CD1c-positive myeloid dendritic cell (primary cell): ENCODE results near the gene OR52B6.
"Not testable (repeated sequence)": the region's sequence is repeated elsewhere in the genome, so short reads cannot be mapped to it uniquely, and the experiment has no call there.

Source experiments
- DNase-seq: peaks from one replicate; pipeline ENCODE4 v3.0.0-alpha.2; 2016; ENCODE audit errors: extremely low spot score

The OR52B6 gene

DNA sequence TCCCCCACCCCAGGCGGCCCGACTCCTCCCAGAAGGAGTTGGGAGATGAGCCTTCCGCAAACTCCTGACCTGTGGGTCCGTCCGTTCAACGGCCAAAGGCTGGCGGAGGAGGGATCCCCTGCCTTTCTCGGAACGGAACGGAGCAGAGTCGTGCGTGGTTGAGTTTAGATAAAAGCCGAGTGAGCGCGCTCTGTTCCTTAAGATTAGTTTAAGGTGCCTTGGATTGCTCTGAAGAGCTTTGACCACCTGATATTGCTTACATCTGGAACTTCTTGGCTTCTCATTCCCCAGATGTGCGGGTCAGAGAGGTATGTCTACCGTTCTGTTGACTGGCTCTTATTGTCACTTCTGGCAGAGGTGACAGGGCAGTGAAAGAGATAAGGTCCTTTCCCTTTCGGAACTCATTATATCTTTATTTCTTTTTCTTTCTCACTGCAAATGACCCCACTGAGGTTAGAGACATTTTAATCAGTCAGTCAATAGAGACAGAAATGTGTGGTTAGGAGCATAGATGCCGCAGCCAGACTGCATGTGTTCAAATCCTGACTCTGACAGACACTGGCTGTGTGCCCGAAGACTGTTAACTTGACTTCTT is 16.0 kb downstream of the OR52B6 start, which contains the start of gene TRIM6:
Gene TRIM6 (plus strand): TSS at position 31 of the 595 bp plus-strand sequence. CDS start 261 bp downstream, at position 292.
- DNase-seq, result peak; percentile 53

DNA sequence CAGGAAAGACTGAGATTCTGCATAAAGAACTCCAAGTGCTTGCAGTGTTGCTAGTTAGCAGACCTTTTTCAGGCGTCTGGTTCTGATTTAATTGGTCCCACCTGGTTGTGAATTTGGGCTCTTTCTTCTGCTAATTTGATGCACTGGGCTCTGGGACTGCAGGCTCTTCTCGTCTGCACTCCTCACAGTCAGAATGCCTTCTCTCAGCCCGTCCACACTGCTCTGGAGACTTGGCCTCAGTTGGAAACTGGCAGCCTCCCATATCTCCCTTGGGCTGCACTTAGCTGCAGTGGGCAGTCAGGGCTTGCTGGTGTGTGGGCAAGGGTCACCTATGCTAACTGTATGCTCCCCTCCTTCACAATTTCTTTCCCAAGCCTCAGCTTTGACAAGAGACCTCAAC is 17.3 kb downstream of the OR52B6 start:
- no peak for DNase-seq

DNA sequence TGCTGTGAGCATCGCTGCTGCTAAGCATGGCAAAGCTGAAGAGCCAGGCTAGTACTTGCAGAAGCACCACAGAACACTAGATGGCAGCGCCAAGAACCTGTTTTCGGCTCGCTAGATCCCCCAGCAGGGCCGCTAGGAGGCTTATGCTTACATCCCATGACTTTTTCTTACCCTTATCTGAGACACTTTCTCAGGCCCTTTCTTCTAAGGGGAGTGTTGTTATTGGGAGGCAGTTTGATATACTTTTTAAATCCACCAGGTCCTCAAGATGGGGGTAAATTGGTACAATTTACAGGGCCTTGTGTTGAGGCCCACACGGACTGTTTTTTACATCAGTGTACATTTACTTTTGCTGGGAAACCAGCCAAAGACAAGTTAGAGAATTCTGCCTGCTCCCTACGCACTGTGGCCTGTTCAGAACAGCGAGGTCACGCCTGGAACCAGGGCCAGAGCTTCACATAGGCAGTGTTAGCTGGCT is 19.7 kb downstream of the OR52B6 start:
- DNase-seq, result peak; percentile 64

DNA sequence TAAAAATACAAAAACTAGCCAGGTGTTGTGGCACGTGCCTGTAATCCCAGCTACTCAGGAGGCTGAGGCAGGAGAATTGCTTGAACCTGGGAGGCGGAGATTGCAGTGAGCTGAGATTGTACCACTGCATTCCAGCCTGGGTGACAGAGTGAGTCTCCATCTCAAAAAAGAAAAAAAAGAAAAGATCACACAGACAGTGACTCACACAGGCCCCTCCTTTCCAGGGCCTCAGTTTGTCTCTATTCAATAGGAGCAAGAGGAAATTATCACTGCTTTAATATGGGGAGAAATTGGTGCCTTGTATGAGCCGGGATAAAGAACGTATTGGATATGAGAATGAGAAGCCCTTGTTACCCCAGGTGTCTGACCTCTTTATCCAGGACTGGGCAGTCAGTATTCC is 22.1 kb downstream of the OR52B6 start:
- not testable (repeated sequence) for DNase-seq

DNA sequence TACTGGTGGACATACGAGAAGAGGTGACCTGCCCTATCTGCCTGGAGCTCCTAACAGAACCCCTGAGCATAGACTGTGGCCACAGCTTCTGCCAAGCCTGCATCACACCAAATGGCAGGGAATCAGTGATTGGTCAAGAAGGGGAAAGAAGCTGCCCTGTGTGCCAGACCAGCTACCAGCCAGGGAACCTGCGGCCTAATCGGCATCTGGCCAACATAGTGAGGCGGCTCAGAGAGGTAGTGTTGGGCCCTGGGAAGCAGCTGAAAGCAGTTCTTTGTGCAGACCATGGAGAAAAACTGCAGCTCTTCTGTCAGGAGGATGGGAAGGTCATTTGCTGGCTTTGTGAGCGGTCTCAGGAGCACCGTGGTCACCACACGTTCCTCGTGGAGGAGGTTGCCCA is 22.6 kb downstream of the OR52B6 start:
- DNase-seq, result no peak

DNA sequence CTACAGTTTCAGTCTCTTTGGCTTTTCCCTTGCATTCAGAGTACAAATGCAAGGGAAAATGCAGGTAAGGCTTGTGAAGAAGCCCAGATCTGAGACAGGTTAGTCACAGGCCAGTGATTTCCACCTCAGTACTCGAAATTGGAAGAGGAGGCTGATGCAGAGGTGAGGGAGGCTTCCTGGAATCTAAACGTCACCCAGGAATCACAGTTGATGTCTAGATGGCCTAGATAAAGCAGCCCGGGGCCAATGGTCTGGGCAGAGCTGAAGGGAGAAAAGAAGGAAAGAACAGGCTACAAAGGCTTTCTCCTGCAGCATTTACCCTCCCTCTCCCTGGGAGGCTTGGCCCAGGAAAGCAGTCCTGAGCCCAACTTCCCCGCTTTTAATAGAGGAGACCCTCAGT is 24.2 kb downstream of the OR52B6 start:
- DNase-seq, result no peak

DNA sequence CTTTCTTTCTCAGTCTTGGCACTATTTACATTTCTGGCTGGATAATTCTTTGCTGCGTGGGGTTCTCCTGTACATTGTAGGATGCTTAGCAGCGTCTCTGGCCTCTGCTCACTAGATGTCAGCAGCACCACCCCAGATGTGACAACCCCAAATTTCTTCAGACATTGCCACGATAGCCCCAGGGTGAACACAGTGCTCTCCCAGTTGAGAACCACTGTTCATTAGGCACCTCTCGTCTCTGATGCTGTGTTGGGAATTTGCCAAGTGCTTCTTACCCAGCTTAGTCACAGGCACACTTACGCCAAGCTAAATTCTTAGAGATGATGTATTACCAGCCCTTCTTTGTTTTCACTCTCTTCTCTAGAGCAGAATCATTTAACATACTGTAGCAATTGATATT is 25.2 kb downstream of the OR52B6 start:
- DNase-seq, result no peak

DNA sequence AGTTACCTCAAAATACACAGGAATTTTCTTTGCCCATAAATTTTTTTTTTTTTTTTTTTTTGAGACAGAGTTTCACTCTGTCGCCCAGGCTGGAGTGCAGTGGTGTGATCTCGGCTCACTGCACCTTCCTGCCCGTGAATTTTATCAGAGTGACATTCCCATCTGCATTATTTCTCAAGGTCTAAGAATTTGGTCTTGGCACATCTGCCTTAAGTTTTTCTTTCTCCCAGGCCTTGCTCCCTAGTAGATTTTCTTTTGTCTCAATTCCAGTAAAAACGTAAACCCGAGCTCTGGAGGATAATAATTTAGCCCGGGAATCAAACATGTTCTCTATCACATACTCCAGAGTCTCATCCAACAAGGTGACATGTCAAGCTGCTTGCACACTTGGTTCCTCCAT is 28.1 kb downstream of the OR52B6 start:
- no peak for DNase-seq

DNA sequence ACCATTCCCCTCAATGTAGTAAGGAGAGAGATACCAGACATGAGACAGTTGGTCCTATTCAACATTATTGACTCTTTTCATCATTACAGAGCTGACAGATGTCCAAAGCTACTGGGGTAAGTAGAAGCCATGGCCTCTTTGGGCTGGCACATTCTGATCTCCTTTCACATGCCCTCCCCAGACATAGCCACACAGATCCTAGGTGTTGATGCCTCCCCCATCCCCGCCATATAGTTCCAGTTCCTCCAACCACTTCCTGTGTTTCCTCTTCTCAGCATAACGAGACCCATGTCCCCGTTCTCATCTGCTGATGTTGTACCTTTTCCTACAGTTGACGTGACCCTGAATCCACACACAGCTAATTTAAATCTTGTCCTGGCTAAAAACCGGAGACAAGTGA is 29.8 kb downstream of the OR52B6 start:
- DNase-seq, result no peak

DNA sequence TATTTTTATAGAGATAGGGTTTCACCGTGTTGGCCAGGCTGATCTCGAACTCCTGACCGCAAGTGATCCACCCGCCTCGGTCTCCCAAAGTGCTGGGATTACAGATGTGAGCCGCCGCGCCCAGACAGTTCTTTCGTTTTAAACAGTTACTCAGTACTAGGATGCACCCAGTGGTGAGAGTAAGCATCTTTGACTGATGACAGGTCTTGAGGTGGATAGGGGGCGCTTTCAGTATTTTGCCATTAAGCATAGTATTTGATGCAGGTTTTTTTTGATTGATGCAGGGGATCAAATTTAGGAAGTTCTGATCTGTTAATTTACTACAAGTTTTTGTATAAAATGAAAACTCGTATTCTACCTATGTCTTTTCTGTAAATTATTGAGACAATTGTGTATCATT is 30.9 kb downstream of the OR52B6 start:
- DNase-seq, result no peak

DNA sequence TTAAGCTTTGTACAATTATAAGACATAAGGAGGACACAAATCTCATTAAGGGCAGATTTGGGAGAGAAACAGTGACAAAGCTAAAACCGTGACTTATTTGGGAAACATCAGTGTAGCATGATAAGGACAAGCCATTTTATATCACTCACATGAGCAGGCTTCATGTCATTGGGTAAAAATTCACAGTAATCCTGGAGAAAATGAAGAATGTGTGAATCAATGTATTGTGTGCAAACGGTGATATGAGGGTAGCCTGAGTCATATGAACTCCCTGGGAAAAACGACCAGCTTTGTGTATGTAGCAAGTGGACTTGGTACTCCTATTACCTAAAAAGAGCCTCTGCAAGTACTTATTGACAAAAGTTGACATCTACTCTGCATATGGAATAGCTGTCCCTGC is 38.1 kb downstream of the OR52B6 start:
- DNase-seq, result no peak

DNA sequence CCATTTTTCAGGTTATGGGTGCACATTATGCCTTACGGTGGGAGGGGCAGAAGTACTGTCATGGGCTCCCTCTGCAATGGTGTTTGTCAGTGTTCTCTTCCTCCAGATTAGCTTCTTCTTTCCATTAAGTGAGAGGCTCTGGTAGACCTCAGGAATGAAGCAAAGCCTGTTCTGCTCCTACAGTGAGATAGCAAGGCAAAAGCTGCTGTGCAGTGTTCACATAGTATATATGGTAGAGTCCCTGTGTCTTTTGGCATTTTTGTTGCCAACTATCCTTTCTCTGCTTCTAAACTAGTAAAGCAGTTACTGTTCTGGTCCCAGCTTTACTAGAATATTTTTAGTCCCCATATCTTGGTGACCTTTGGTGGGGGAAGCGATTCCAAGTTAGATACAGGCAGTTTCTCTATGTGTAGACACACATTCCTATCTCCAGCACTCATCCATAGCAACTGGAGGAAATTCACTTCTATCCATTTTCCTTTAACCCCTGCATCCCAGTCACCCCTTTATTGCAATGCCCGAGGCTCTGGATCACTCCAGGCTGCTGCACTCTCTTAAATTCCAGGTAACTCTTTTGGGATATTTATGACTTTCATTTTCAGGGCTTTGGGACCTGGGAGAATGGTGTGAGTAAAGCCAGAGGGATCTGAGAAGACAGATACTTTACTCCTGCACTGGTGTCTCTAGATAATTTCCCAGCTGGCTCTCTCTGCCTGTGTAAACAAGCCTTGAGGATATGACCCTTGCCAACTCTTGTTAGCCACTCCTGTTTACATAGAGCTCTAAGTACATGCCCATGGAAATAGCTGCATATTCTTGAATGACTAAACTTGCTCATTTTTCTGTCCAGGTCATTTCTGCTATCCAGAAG is 40.2 kb downstream of the OR52B6 start:
- DNase-seq, result no peak

DNA sequence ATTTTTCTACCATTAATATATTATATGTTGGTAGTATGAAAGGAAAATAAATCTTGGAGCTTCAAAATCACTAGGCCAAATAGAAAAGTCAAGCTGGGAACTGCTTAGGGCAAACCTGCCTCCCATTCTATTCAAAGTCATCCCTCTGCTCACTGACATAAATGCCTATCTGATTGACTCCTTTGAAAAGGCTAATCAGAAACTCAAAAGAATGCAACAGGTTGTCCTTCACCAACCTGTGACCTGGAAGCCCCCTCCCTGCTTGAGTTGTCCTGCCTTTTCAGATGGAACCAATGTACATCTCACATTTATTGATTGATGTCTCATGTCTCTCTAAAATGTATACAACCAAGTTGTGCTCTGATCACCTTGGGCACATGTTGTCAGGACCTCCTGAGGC is 40.9 kb downstream of the OR52B6 start:
- DNase-seq, result no peak

DNA sequence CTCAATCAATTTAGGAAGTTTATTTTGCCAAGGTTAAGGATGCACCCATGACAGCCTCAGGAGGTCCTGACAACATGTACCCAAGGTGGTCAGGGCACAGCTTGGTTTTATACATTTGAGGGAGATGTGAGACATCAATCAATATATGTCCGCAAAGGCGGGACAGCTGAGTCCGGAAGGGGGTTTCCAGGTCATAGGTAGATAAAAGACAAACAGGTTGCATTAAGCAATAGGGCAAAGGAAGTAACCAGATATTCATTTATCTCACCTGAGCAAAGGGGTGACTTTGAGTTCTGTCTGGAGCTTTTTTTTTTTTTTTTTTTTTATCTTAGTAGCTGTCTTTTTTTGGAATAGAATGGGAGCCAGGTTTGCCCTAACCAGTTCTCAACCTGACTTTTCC is 42.1 kb downstream of the OR52B6 start:
- DNase-seq, result no peak

DNA sequence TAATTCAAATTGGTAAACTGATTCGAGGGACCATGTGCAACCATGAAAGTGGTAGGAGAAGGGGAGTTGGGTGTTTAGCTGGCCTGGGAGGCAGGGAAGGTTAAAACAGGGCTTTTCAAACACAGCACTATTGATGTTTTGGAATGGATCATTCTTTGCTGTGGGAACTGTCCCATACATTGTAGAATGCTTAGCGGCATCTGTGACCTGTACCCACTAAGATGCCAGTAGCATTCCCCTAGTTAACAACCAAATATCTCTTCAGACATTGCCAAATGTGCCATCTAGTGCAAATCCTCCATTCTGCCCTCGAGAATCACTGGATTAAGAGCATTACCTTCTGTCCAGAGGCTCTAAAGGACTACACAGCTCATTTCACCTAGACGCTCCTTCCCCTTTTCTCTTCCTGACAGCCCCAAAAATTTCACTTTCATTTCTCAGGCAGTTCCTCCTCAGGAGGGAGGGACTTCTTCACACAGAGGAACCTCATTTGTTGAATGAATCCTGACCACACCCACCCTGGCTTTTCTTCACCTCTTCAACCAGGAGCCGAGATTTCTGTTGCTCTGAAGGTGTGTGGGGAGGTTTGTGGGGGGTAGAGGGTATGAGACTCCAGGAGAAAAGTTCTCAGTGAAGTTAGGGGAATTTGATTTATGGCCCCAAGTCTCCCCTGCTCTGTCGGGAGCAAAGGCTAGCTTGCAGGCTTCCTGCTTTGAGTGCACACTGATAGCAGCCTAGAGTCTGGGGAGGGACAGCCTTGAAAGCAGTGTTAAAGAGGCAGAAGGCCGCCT is 44.0 kb downstream of the OR52B6 start, which contains the start of gene TRIM34:
Gene TRIM34 (plus strand): TSS at position 513 of the 791 bp plus-strand sequence. CDS start 7,331 bp downstream, outside the sequence.
- peak; percentile 89 for DNase-seq

DNA sequence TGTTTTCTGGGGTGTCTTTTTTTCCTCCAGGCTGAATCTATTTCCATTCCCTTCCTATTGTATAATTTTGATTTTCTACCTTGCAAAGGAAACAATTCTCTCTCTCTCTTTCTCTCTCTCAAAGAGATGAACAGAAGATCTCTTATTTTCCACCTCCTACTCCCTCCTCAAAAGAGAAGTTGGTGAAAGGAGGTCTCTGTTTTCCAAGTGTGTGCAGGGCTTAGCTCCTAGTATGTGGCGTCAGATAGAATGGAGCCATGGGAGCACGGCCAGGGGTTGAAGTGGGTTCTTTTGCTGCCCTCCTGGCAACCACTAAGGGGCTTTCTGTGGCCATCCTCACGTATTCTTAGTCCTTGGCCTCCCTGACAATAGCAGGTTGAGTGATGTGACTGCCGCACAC is 44.6 kb downstream of the OR52B6 start:
- no peak for DNase-seq

DNA sequence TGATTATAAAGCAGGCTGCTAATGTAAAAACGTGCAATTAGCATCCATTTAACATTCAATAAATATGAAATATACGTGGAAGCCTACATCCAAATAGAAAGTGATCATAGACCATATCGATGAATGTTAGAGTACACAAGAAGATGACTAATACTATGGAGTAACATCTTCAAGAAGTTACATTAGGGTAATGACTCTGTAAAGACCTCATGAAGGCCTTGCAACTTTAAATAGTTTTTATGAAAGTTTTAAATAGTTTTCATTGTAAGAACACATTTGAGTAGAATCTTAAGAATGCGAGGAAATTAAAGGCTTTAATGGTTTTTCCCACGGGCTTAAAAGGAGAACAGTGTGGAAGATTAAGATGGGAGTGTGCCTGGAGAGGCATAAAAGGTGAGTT is 45.5 kb downstream of the OR52B6 start:
- no peak for DNase-seq

DNA sequence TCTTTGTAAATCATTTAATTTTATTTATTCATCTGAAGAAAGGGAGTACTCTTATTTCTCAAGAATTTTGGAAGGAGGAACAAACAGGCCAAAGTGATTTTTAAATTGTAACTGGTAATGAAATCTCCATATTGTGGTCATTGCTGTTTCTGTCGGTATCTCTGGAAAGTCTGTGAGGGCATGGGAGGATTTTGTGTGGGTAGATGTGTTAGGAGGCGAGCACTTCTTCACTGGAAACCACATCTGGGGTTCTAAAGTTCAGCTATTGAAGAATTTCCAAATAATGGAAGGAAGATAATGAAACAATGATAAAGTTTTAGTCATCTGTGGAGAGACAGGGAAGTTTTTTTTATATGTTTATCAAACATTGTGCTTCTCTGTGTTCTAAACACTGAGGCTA is 50.7 kb downstream of the OR52B6 start:
- DNase-seq, result peak; percentile 34
